GM20431 (cell line): ENCODE data around the gene HHAT.

ENCODE experiments used
- in situ Hi-C: fragments of 300-500 bp; cut with MseI, MboI; formaldehyde crosslinking; loops from one replicate; pipeline ENCODE4 v1.15.0; 2020; ENCODE audit warnings: low sequenced_read_pairs; ENCODE audit not compliant: unreplicated experiment

Gene HHAT

GRCh38 chr1:210687582-210688279 is 359.0 kb downstream of the HHAT start:
- in situ Hi-C loops: no loop called here

- in situ Hi-C loops: no loop called here
These were observed 360.0 kb downstream of the HHAT start for GRCh38 chr1:210688512-210689234.

GRCh38 chr1:210689826-210690225 is 361.1 kb downstream of the HHAT start:
- in situ Hi-C loops: no loop called here

GRCh38 chr1:210690236-210690635 is 361.5 kb downstream of the HHAT start:
- in situ Hi-C loops: no loop called here

GRCh38 chr1:210691039-210691610 is 362.4 kb downstream of the HHAT start:
- in situ Hi-C loops: no loop called here

GRCh38 chr1:210692796-210693195 is 364.1 kb downstream of the HHAT start:
- in situ Hi-C loops: no loop called here

- in situ Hi-C loops: no loop called here
These were observed 366.3 kb downstream of the HHAT start for GRCh38 chr1:210695026-210695425.

- in situ Hi-C loops: no loop called here
These were observed 368.0 kb downstream of the HHAT start for GRCh38 chr1:210696709-210697108.

GRCh38 chr1:210697185-210697584 is 368.5 kb downstream of the HHAT start:
- in situ Hi-C loops: no loop called here

GRCh38 chr1:210698661-210699060 is 370.0 kb downstream of the HHAT start:
- in situ Hi-C loops: no loop called here

- in situ Hi-C loops: no loop called here
These were observed 371.4 kb downstream of the HHAT start for GRCh38 chr1:210700083-210700482.

- in situ Hi-C loops: no loop called here
These were observed 371.8 kb downstream of the HHAT start for GRCh38 chr1:210700511-210700910.

- in situ Hi-C loops: no loop called here
These were observed 373.8 kb downstream of the HHAT start for GRCh38 chr1:210702506-210702905.

- in situ Hi-C loops: no loop called here
These were observed 374.9 kb downstream of the HHAT start for GRCh38 chr1:210703593-210703992.

- in situ Hi-C loops: no loop called here
These were observed 376.4 kb downstream of the HHAT start for GRCh38 chr1:210705086-210705485.

GRCh38 chr1:210706246-210706645 is 377.5 kb downstream of the HHAT start:
- in situ Hi-C loops: no loop called here

- in situ Hi-C loops: no loop called here
These were observed 378.9 kb downstream of the HHAT start for GRCh38 chr1:210707300-210708240.

GRCh38 chr1:210709701-210710100 is 381.0 kb downstream of the HHAT start:
- in situ Hi-C loops: no loop called here

- in situ Hi-C loops: no loop called here
These were observed 383.3 kb downstream of the HHAT start for GRCh38 chr1:210711825-210712612.

- in situ Hi-C loops: no loop called here
These were observed 386.4 kb downstream of the HHAT start for GRCh38 chr1:210715072-210715471.
